Measurements from ENCODE around the gene DNAH12.
"Not testable (repeated sequence)": the region's sequence is repeated elsewhere in the genome, so short reads cannot be mapped to it uniquely, and the experiment has no call there.

Gene DNAH12

GRCh38 chr3:57338272-57339070 lies 205.7 kb downstream of the DNAH12 start:
- H3K36me3 Mint-ChIP-seq; H3K4me1 Mint-ChIP-seq (ENCODE audit: low read depth); H3K4me3 Mint-ChIP-seq; H3K27ac Mint-ChIP-seq; H3K9me3 Mint-ChIP-seq (ENCODE audit: low read depth); H3K27me3 Mint-ChIP-seq: not testable (repeated sequence)

GRCh38 chr3:57335283-57335938 lies 208.7 kb downstream of the DNAH12 start:
- H3K36me3 Mint-ChIP-seq, result no peaks in the 10 kb centered on the region
- peaks cover 2% of the 10 kb centered on the region for H3K27me3 Mint-ChIP-seq
- no peak overlapping the region for H3K4me3 Mint-ChIP-seq
- H3K4me1 Mint-ChIP-seq (ENCODE audit: low read depth), result no peaks in the 10 kb centered on the region
- H3K27ac Mint-ChIP-seq, result no peak overlapping the region
- no peaks in the 10 kb centered on the region for H3K9me3 Mint-ChIP-seq (ENCODE audit: low read depth)

- Mint-ChIP-seq H3K36me3 (no peaks in the 10 kb centered on the region), H3K27me3 (no peaks in the 10 kb centered on the region), H3K27ac (no peak overlapping the region), H3K4me3 (no peak overlapping the region), H3K4me1 (ENCODE audit: low read depth) (no peaks in the 10 kb centered on the region), H3K9me3 (ENCODE audit: low read depth) (no peaks in the 10 kb centered on the region)
Observed at GRCh38 chr3:57331078-57331610, 213.0 kb downstream of the DNAH12 start.

GRCh38 chr3:57326498-57326897 lies 217.6 kb downstream of the DNAH12 start:
- H3K36me3 Mint-ChIP-seq; H3K27me3 Mint-ChIP-seq; H3K9me3 Mint-ChIP-seq (ENCODE audit: low read depth); H3K27ac Mint-ChIP-seq; H3K4me3 Mint-ChIP-seq; H3K4me1 Mint-ChIP-seq (ENCODE audit: low read depth): not testable (repeated sequence)

- Mint-ChIP-seq H3K4me1 (ENCODE audit: low read depth) (no peaks in the 10 kb centered on the region), H3K27me3 (peaks cover 14% of the 10 kb centered on the region)
Observed at GRCh38 chr3:57314204-57314603, 229.9 kb downstream of the DNAH12 start.

GRCh38 chr3:57309769-57310360 lies 234.3 kb downstream of the DNAH12 start:
- Mint-ChIP-seq H3K9me3 (ENCODE audit: low read depth) (no peaks in the 10 kb centered on the region), H3K36me3 (no peaks in the 10 kb centered on the region), H3K4me1 (ENCODE audit: low read depth) (no peaks in the 10 kb centered on the region), H3K4me3 (no peak overlapping the region), H3K27ac (no peak overlapping the region), H3K27me3 (peaks cover under 1% of the 10 kb centered on the region)

More at GRCh38 chr3:57314204-57314603, 229.9 kb downstream of the DNAH12 start:
- peaks cover 3% of the 10 kb centered on the region for H3K36me3 Mint-ChIP-seq
- peaks cover 3% of the 10 kb centered on the region for H3K9me3 Mint-ChIP-seq (ENCODE audit: low read depth)
- no peak overlapping the region for H3K4me3 Mint-ChIP-seq
- no peak overlapping the region for H3K27ac Mint-ChIP-seq

GRCh38 chr3:57303520-57303919 lies 240.6 kb downstream of the DNAH12 start:
- H3K4me3 Mint-ChIP-seq; H3K4me1 Mint-ChIP-seq (ENCODE audit: low read depth); H3K36me3 Mint-ChIP-seq; H3K27me3 Mint-ChIP-seq; H3K27ac Mint-ChIP-seq; H3K9me3 Mint-ChIP-seq (ENCODE audit: low read depth): not testable (repeated sequence)

- H3K4me1 Mint-ChIP-seq (ENCODE audit: low read depth), result no peaks in the 10 kb centered on the region
- H3K27me3 Mint-ChIP-seq, result peaks cover 16% of the 10 kb centered on the region
- H3K36me3 Mint-ChIP-seq, result no peaks in the 10 kb centered on the region
- no peak overlapping the region for H3K4me3 Mint-ChIP-seq
- no peak overlapping the region for H3K27ac Mint-ChIP-seq
- H3K9me3 Mint-ChIP-seq (ENCODE audit: low read depth), result no peaks in the 10 kb centered on the region
Observed at GRCh38 chr3:57298041-57298440, 246.1 kb downstream of the DNAH12 start.

GRCh38 chr3:57292897-57293526 lies 251.1 kb downstream of the DNAH12 start:
- Mint-ChIP-seq H3K9me3 (ENCODE audit: low read depth) (no peaks in the 10 kb centered on the region), H3K4me1 (ENCODE audit: low read depth) (no peaks in the 10 kb centered on the region), H3K36me3 (no peaks in the 10 kb centered on the region), H3K27ac (no peak overlapping the region), H3K27me3 (peaks cover 16% of the 10 kb centered on the region), H3K4me3 (no peak overlapping the region)

- Mint-ChIP-seq H3K4me1 (ENCODE audit: low read depth) (no peaks in the 10 kb centered on the region), H3K27me3 (peaks cover 11% of the 10 kb centered on the region), H3K36me3 (no peaks in the 10 kb centered on the region), H3K9me3 (ENCODE audit: low read depth) (no peaks in the 10 kb centered on the region), H3K4me3 (no peak within 1 kb of the TSS), H3K27ac (no peak within 1 kb of the TSS)
Observed at GRCh38 chr3:57292159-57292896, 251.8 kb downstream of the DNAH12 start, which contains the start of gene ASB14. ASB14 (minus strand) TSS chr3:57292685; CDS start chr3:57292033, 652 bp downstream.

GRCh38 chr3:57288403-57288802 lies 255.7 kb downstream of the DNAH12 start:
- no peaks in the 10 kb centered on the region for H3K9me3 Mint-ChIP-seq (ENCODE audit: low read depth)
- H3K4me3 Mint-ChIP-seq, result no peak overlapping the region
- no peak overlapping the region for H3K27ac Mint-ChIP-seq
- H3K4me1 Mint-ChIP-seq (ENCODE audit: low read depth), result no peaks in the 10 kb centered on the region
- H3K36me3 Mint-ChIP-seq, result no peaks in the 10 kb centered on the region
- H3K27me3 Mint-ChIP-seq, result peaks cover 6% of the 10 kb centered on the region

- no peak overlapping the region for H3K27ac Mint-ChIP-seq
- no peaks in the 10 kb centered on the region for H3K9me3 Mint-ChIP-seq (ENCODE audit: low read depth)
- H3K36me3 Mint-ChIP-seq, result no peaks in the 10 kb centered on the region
- H3K27me3 Mint-ChIP-seq, result peaks cover 5% of the 10 kb centered on the region
- H3K4me3 Mint-ChIP-seq, result no peak overlapping the region
- H3K4me1 Mint-ChIP-seq (ENCODE audit: low read depth), result no peaks in the 10 kb centered on the region
Observed at GRCh38 chr3:57287205-57287604, 256.9 kb downstream of the DNAH12 start.

GRCh38 chr3:57283334-57283733 lies 260.8 kb downstream of the DNAH12 start:
- no peaks in the 10 kb centered on the region for H3K27me3 Mint-ChIP-seq
- H3K4me3 Mint-ChIP-seq, result no peak overlapping the region
- H3K27ac Mint-ChIP-seq, result no peak overlapping the region
- no peaks in the 10 kb centered on the region for H3K36me3 Mint-ChIP-seq
- no peaks in the 10 kb centered on the region for H3K9me3 Mint-ChIP-seq (ENCODE audit: low read depth)
- H3K4me1 Mint-ChIP-seq (ENCODE audit: low read depth), result no peaks in the 10 kb centered on the region

GRCh38 chr3:57281715-57282114 lies 262.4 kb downstream of the DNAH12 start:
- no peak overlapping the region for H3K27ac Mint-ChIP-seq
- no peaks in the 10 kb centered on the region for H3K36me3 Mint-ChIP-seq
- H3K27me3 Mint-ChIP-seq, result no peaks in the 10 kb centered on the region
- H3K4me3 Mint-ChIP-seq, result no peak overlapping the region
- H3K9me3 Mint-ChIP-seq (ENCODE audit: low read depth), result no peaks in the 10 kb centered on the region
- H3K4me1 Mint-ChIP-seq (ENCODE audit: low read depth), result no peaks in the 10 kb centered on the region

Data from activated naive CD8-positive, alpha-beta T cell (primary cell).